ENCODE measurements around the gene ERCC8.
"Not testable (repeated sequence)": the region's sequence is repeated elsewhere in the genome, so short reads cannot be mapped to it uniquely, and the experiment has no call there.

The ERCC8 gene, protein sequence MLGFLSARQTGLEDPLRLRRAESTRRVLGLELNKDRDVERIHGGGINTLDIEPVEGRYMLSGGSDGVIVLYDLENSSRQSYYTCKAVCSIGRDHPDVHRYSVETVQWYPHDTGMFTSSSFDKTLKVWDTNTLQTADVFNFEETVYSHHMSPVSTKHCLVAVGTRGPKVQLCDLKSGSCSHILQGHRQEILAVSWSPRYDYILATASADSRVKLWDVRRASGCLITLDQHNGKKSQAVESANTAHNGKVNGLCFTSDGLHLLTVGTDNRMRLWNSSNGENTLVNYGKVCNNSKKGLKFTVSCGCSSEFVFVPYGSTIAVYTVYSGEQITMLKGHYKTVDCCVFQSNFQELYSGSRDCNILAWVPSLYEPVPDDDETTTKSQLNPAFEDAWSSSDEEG

DNA sequence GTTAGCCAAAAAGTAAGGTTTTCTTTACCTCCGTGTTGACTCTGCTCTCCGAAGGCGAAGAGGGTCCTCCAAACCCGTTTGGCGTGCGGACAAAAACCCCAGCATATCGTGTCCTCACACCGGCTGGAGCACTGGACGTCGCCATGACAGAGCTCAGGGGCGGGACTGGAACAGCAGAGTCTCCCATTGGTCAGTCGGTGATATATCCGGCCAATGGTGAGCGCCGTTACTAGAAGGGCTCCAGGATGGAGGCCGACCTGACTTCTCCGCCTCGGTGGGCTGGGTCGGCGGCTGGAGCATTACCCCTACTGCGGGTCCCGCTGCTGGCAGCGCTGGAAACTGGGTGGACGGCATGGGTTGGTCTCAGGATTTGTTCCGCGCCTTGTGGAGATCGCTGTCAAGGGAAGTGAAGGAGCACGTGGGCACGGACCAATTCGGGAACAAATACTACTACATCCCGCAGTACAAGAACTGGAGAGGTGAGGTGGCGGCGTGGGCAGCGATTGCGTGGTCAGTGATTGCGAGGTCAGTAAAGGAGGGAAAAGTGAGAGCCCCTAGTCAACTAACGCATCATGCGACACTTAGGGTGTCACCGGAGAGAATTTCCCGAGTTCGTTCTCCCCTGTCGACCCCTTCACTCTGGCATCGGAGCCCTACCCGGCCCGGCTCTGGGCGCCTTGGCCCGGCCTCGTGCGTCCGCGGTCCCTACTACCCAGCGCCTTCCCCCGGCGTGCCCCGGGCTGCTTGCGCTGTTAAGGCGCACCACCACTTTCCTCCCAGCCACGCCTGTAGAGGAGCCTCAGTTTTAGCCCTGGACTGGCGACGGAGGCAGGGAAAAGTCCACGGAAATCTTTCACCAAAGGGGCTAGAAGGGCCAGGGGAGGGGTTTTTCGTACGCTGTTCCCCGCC is at the start of gene ERCC8, which contains the start of gene NDUFAF2:
TSS of gene ERCC8 (minus strand) at position 167 of the 909 bp plus-strand sequence. CDS start at position 105, 62 bp downstream.
TSS of gene NDUFAF2 (plus strand) at position 302 of the 909 bp plus-strand sequence. CDS start at position 353, 51 bp downstream.
- DNase-seq (ENCODE audit: low spot score), result peak; percentile 95

DNA sequence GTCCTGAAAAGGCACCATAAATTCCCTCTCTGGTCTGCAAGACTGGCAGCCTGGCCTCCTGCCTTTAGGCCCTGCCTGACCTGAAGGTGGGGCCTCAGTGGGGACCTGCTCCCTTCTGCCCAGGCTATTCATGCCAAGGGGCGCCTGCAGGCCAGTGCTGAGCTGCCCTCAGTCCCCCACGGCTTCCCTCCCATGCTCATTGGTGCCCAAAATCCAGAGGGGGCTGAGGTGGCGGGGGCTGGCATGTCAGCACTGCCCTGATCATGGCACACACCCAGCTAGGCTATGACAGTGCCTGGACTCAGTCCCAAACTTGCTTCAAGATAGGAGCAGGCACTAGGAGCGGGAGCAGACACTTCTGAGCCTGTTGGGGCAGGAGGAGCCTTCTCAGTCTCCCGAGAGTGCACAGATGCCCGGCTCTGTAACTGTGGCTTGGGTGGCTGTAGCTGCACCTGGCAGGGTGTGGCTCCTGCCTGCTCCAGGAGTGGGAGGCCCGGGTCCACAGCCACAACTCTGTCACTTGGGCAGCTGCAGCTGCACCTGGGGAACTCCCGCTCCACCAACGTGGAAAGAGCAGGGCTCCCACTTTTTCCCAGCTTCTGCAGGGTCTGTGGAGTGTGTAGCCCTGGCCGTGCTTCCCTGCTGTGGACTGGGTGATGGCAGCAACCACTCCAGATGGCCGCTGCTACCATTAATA is 49.2 kb upstream of the ERCC8 start:
- no peak for DNase-seq (ENCODE audit: low spot score)

DNA sequence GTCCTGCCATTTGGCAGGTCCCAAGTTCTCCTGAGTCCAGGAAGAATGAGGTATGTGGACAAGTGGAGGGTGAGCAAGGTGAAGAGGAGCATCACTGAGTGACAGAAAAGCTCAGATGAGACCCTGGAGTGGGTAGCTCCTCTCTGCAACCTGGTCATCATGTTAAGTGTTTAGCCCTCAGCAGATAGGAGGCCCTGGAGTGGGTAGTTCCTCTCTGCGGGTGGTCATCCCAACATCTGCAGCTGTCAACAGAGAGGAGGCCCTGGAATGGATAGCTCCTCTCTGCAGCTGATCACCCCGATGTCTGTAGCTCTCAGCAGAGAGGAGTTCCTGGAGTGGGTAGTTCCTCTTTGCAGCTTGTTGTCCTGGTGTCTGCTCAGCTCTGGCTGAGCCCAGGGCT is 48.6 kb upstream of the ERCC8 start:
- DNase-seq (ENCODE audit: low spot score), result no peak

DNA sequence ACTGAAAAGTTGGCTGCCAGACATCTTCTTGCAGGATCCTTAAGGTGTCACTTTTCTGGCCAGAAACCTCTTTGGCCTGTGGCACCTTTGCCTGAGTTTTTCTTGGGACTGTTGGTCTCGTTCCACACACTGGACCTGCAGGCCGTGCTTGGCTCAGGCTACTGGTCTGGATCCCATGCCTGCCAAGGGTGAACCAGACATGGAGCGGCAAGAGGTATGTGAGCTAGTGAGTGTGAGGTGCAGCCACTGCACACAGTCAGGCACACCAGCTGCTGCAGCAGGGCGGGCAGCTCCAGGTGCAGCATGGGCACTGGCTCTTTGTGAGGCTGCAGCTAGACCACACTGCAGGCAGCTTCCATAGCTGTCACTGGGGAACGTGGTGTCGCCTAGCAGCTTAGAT is 48.0 kb upstream of the ERCC8 start:
- no peak for DNase-seq (ENCODE audit: low spot score)

DNA sequence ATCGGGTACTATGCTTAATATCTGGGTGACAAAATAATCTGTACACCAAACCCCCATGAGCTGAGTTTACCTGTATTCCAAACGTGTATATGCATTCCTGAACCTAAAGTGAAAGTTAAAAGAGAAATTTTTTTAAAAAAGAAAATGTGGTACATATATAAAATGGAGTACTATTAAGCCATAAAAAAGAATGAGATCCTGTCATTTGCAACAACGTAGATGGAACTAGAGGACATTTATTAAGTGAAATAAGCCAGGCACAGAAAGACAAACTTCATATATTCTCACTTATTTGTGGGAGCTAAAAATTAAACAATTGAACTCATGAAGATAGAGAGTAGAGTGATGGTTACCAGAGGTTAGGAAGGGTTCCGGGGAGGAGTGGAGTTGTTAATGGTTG is 44.9 kb upstream of the ERCC8 start:
- no peak for DNase-seq (ENCODE audit: low spot score)

DNA sequence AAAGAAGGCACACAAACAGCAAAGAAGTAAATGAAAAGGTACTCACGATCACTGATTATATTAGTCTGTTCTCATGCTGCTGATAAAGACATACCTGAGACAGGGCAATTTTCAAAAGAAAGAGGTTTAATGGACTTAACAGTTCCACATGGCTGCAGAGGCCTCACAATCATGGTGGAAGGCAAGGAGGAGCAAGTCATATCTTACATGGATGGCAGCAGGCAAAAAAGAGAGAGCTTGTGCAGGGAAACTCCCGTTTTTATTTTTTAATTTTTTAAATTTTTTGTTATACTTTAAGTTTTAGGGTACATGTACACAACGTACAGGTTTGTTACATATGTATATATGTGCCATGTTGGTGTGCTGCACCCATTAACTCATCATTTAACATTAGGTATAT is 37.3 kb upstream of the ERCC8 start:
- DNase-seq (ENCODE audit: low spot score), result not testable (repeated sequence)

DNA sequence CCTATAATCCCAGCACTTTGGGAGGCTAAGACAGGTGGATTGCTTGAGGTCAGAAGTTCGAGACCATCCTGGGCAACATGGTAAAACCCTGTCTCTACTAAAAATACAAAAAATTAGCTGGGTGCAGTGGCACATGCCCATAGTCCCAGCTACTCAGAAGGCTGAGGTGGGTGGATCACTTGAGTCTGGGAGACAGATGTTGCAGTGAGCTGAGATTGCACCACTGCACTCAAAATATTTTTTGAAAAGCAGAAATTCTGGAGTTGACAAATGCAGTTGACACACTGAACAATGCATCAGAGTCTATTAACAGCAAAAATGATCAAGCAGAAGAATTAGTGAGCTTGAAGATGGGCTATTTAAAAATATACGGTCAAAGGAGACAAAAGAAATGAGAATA is 35.6 kb upstream of the ERCC8 start:
- DNase-seq (ENCODE audit: low spot score), result no peak

DNA sequence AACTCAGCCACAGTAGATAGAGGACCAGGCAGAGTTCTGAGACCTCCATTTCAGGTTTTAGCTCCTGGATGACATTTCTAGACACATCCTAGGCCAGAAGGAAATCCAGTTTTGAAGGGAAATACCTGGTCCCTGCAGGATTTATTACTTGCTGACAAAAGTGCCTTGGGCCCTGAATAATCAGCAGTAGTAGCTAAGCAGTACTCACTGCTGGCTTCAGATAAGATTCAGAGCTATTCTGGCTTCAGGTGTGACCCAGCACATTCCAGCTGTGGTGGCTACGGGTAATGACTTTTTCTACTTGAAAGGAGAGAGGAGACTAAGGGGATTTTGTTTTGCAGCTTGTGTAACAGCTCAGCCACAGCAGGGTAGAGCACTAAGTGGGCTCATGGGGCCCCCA is 34.1 kb upstream of the ERCC8 start:
- no peak for DNase-seq (ENCODE audit: low spot score)

DNA sequence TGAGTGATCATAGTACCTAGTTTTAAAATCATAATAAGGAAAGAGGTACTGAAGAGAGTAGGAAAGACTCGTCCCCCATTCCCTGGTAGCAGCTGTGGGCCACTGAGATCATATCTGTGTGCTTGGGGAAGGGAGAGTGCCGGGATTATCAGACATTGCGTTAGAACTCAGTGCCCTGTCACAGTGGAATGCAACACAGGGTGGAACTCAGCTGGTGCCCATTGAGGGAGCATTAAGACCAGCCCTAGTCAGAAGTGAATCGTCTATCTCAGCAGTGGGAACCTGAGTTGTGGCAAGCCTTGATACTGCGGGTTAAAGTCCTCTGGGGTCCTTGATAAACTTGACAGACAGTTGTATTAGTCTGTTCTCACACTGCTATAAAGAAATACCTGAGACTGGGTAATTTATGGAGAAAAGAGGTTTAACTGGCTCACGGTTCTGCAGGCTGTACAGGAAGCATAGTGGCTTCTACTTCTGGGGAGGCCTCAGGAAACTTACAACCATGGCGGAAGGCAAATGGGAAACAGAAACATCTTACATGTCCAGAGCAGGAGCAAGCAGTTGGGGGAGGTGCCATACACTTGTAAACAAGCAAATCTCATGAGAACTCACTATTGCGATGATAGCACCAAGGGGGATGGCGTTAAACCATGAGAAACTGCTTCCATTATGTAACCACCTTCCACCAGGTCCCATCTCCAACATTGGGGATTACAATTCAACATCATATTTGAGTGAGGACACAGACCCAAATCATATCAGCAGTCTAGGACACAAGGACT is 33.3 kb upstream of the ERCC8 start:
- no peak for DNase-seq (ENCODE audit: low spot score)

DNA sequence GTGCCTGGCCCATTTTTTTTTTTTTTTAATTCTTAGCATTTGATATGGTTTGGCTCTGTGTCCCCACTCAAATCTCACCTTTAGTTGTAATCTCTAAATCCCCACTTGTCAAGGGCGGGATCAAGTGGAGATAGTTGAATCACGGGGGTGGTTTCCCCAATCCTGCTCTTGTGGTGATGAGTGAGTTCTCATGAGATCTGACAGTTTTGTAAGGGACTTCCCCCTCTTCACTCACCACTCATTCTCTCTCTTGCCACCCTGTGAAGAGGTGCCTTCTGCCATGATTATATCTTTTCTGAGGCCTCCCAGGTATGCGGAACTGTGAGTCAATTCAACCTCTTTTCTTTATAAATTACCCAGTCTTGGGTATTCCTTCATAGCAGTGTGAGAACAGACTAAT is 27.4 kb upstream of the ERCC8 start:
- DNase-seq (ENCODE audit: low spot score), result no peak

DNA sequence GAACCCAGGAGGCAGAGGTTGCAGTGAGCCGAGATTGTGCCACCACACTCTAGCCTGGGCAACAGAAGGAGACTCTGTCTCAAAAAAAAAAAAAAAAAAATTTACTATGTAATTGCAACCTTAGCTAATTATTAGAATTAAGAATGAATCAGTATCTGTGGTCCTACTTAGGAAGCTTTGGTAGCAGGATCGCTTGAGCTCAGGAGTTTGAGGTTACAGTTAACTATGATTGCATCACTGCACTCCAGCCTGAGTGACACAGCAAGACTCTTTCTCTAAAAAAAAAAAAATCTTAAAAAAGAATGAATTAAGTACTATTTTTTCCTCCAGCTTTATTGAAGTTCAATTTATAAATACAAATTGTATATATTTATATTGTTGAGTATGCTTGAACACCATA is 16.8 kb upstream of the ERCC8 start:
- DNase-seq (ENCODE audit: low spot score), result no peak

DNA sequence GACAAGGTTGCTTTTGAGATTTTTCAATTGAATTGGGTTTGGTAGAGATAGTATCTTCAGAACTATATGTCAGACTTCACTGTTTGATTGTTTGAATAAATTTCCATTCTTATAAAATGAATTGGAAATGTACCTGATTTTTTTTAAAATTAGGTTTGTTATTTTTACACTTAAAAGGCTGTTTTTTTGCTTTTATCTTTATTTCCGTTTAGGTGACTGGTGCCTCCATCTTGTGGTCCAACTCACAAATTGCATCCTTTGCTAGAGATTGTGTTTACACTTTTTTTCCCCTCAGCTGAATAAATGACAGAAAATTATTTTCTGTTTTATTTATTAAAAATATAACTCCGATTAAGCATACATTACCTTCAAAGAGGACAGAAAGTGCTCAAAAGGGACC is 15.7 kb upstream of the ERCC8 start:
- DNase-seq (ENCODE audit: low spot score), result no peak

DNA sequence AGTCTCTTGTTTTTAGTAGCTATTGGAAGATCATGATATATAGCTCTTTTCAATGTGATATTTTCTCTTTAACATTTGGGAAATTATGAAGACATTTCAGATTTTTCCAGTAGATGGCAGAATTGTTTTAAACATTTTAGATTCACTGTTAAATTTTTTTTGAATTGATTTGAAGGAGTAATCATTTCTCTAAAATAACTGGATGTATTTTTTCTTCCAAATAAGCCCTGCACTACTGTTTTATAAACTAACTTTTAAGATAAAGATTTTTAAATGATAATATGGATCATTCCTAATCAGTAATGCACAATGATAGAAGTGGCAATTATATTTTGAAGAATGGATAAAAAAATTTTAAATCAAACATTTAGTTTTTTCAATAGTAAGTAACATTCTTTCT is 14.3 kb upstream of the ERCC8 start:
- peak; percentile 18 for DNase-seq (ENCODE audit: low spot score)

DNA sequence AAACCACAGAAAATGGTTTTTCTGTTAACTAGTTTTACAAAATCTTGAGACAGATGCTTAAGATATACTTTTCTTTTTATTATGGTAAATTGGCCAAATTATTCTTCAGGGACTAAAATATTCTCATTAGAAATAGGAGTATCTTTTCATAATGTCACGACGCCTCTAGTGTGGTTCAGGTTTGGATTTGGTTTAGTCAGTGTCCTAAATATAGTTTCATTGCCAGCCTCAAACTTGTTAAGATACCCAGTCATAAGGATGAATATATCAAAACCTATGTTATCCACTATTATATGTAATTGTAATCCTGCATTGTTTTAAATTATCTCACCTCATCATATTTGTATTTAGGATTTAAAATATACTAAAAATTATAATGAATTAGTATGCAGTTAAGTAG is 13.8 kb upstream of the ERCC8 start:
- DNase-seq (ENCODE audit: low spot score), result no peak

DNA sequence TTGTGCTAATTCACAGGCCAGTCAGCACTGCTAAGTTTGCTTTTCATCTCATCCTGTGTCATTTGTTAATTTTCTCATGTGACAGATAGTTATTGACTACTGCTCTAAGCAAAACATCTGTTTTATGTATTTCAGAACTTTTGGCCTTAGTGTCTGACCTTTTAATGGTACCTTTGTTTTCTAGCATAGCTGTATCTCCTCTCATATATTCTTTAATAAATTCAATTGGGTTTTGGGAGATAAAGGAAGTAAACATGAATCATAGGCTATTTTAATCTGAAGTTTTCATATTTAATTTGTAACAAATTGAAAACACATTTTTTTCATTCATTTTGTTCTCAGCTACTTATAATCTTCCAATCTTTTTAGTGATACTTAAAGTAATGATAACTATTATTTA is 13.2 kb upstream of the ERCC8 start:
- no peak for DNase-seq (ENCODE audit: low spot score)

DNA sequence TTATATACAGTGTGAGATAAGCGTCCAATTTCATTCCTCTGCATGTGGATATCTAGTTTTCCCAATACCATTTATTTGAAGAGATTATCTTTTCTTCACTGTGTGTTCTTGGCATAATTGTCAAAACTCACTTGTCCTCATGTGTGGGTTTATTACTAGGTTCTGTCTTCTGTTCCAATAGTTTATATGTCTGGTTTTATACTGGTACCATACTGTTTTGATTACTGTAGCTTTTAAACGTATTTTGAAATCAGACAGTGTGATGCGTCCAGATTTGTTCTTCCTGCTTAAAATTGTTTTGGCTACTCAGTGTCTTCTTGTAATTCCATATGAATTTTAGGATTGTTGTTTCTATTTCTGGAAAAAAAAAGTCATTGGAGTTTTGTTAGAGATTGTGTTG is 10.4 kb upstream of the ERCC8 start:
- DNase-seq (ENCODE audit: low spot score), result no peak

DNA sequence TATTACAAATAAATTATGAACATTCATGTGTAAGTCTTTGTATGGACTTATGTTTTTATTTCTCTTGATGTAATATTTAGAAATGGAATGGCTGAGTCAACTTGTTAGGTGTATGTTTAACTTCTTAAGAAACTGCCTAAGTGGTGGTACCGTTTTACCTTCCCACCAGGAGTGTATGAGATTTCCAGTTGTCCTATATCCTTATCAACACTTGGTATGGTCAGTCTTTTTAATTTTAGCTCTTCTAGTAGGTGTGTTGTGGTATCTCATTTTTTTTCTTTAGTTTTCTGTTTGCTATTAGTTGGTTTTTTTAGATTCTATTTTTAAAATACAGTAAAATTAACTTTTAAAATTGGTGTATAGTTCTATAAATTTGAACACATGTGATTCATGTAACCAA is 3.9 kb upstream of the ERCC8 start:
- no peak for DNase-seq (ENCODE audit: low spot score)

DNA sequence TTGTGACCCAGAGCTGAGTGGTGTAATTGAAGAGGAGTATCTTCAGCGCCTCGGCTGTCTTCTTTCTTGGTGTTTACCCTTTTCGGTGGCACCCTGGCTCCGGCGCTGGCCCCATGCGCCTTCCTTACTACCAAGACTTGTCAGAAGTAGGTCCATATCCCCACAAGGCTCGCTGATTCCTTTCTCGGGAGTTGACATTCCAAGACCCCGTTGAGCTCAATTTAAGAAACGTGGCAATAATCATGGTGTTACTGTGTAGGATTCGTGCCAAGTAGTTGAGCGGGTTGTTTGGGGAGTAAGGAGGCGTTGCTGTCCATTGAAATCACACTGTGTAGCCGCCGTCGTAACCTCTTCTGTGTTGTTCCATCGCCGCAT is 930 bp upstream of the ERCC8 start:
- DNase-seq (ENCODE audit: low spot score), result peak; percentile 44

DNA sequence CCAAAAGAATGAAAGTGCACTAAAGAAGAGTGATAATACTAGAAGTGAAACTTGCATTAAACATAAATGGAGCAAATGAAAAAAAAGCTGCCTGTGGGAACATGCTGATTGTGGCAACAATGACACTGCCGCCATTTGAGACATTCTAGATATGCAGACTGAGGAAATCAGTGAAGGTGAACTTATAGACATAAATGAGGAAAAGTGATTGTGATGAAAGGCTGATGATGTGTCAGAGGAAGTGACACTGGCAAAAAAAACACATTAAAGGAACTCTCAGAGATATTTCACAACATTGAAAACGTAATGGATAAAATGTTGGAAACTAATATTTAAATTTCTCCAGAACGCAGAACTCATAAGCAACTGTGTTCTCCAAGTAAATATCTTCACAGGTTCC is 1.2 kb downstream of the ERCC8 start:
- DNase-seq (ENCODE audit: low spot score), result no peak

DNA sequence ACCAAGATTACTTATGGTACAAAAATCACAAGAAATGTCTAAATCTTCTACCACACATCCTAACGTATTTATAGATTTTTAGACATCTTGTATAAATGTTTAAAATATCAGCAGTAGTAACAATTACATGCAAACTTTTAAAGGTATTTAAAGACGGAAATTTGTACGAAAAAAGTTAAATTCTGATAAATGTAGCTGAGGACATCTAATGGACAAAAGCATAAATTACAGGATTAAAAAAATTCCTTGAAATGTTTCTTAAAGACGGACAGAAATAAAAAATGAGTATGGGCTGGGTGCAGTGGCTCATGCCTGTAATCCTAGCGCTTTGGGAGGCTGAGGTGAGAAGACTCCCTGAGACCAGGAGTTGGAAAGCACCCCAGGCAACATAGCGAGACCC is 15.8 kb downstream of the ERCC8 start:
- no peak for DNase-seq (ENCODE audit: low spot score)

DNA sequence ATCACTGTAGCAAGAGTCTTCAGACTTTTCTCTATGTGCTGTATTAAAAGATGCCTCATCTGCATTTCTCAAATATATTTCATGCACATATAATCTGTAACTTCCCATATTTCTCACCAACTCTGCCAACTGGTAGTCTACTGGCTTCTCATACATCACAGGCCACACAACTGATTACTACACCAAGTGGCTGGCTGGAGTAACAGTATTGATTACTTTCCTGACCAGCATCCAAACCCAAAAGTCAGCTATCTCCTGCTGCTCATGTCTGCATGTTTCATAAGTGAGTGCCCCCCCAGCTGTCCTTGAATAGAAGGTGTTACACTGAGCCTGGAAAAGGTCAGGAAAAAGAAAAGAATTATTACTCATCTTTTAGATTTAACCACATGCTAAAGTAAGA is 17.4 kb downstream of the ERCC8 start:
- no peak for DNase-seq (ENCODE audit: low spot score)

DNA sequence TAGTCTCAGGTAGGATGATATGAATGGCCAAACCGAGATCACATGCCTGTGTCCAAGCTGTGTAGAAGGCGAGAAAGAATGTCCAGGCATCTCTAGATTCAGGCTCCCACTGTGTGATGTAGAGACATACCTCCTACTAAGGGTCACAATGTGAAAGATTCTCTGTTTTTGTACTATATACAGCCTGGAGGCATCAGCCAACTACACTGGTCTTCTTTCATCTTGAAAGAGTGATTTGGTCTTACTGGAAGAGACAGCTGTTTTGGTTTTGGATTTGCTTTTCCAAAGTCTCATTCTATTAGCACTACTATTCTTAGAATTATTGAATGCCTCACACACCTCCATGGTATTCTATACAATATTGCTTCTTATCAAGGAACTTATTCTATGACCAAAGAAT is 26.4 kb downstream of the ERCC8 start:
- DNase-seq (ENCODE audit: low spot score), result no peak
